HG03354 (cell line): Measurements from ENCODE around the gene GAS2.

Source experiments
- ATAC-seq: cut with Tn5 transposase; IDR thresholded peaks from one replicate; pipeline ENCODE4 v1.9.1; 2021; ENCODE audit warnings: mild to moderate bottlenecking; ENCODE audit not compliant: unreplicated experiment, poor library complexity, severe bottlenecking

Gene GAS2

DNA sequence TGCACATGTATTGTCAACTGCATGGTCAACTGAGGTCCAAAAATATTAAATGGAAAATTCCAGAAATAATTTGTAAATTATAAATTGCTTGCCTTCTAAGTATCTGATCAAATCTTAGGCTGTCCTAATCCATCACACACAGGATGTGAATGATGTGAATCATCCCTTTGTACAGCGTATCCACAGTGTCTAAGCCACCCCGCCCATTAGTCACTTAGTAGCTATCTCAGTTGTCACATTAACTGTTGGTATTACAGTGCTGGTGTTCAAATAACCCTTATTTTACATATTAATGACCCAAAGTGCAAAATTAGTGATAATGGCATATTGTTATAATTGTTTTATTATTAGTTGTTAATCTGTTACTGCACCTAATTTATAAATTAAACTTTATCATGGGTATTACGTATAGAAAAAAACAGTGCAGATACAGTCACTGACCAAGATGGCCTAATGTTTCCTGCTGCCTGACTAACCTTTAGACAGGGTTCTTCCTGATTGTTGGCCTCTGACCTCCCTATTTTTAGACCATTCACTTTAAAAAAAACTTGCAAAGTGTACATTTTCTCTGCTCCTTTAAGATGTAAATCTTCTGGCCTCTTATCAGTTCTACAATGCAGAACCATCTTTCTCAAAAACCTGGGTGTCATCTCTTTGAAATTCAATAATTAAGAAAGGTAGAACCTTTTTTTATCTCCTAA, 166.1 kb downstream of the GAS2 start:
- no peak for ATAC-seq

DNA sequence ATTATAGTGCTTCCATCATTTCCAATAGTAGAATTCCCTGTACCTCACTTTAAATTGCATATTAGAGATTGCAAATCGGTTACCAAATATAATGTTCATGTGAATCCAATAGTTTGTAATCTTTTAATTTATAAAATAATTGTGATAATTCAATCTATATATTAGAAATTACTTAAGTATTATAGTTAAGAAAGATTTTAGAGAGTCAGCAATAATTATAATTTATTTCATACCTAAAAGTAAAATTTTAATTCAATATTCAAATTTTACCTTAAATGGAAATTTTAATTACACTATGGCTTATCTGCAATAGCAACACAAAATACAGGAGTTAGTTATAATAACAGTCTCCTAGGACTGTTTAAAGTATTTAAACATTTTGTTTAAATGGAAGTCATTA, 180.3 kb downstream of the GAS2 start:
- no peak for ATAC-seq

DNA sequence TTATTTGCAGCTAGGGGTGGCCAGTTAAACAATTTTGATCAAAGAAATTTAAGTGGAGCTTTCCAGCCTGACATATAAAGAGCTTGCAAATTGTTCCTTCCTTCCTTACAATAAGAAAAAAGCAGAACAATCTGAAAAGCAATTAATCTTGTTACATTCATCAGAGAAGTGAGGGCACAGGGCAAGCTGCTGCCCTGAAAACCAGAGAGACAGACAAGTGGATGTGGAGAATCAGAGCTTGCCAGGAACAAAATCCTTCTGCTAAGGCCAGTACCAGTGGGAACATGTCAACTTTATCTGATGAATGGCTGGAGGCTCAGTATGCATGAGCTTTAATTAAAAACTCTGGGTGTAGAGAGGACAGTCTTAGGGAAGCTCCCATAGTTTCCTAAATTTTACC, 185.1 kb downstream of the GAS2 start:
- no peak for ATAC-seq

DNA sequence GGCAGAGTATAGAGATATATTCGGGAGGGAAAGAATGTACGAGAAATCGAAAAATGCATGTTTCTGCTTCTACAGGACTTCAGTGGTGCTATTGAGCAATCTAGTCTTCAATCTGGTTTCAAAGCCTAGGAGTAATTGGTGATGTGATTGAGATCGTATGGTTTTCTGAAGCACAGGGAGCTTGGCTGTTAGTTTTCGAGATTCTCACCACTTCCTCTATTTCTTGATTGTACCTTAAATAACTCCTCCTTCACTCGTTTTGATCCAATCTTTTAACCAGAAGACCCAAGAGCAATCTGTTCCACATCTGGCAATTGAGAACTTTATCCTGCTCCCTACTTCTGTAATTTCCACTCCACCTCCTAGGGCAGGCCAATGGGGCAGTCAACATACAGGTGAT, 193.3 kb downstream of the GAS2 start:
- no peak for ATAC-seq

DNA sequence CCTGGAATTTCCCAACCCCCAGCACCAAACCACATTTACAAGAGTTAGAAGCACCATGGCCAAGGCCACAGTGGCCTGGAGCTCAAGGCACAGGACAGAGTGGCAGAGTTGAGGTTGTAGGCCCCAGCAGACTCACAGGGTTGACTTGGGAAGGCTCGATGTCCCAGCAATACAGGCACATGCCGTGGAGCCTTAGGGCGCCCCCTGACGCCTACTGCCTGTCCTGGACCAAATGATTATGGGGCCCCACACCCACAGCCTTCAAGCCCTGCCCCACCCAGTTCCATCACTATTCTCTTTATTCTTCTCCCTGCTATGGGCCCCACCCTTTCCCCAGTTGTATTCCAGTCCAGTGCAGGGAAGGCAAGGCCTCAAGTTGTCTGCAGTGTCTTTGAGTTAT, 193.8 kb downstream of the GAS2 start, which contains the start of gene CCDC179:
CCDC179 (minus strand) TSS at position 234 of the 400 bp plus-strand sequence; CDS start at position 181, 53 bp downstream.
- ATAC-seq = no peak
